GM12878 (cell line): Measurements from ENCODE around the gene HES7. TPM values are rescaled to one million over a fixed set of nuclear protein-coding genes. Genes with fewer than 3 reads are reported as not detected.

Experiments used
- ATAC-seq: fragments of 200-7000 bp; cut with Tn5 transposase; 3 replicates; pipeline ENCODE4 v1.9.1; 2020; ENCODE audit warnings: mild to moderate bottlenecking, moderate library complexity
- BruUV-seq: library from RNA; stranded (reverse); fragments of 400-500 nt; replicated peaks from 2 replicates; lab custom pipeline; 2021; lab: Mats Ljungman, UMichigan
- CTCF ChIA-PET: fragments of 300-600 bp; sonication (Branson Sonifier 250); formaldehyde crosslinking; extraction: SDS; loops from one replicate; lab custom pipeline; 2021; ENCODE audit warnings: inconsistent platforms; lab: Yijun Ruan, JAX
- POLR2A ChIA-PET: fragments of 350-600 bp; formaldehyde crosslinking; extraction: SDS; loops from one replicate; lab custom pipeline; 2021; ENCODE audit warnings: inconsistent platforms; lab: Charles Lee
- RAD21 ChIA-PET: fragments of 300-600 bp; sonication (Branson Sonifier 250); formaldehyde crosslinking; loops from one replicate; lab custom pipeline; 2023; ENCODE audit warnings: antibody characterized with exemption; ENCODE audit not compliant: unreplicated experiment; lab: Charles Lee
- SMC1A ChIA-PET: fragments of 300-600 bp; sonication (Branson Sonifier 250); formaldehyde crosslinking; loops from one replicate; lab custom pipeline; 2023; ENCODE audit not compliant: unreplicated experiment, uncharacterized antibody; lab: Charles Lee
- DNase-seq: peaks from one replicate; pipeline ENCODE4 v3.0.0-alpha.2; 2011; ENCODE audit warnings: low read depth, low spot score
- FAIRE-seq: peaks from 3 replicates; lab custom pipeline; 2011; peaks lifted over from hg19 to GRCh38; lab: Jason Lieb, UNC
- H2AFZ ChIP-seq: 2 replicates; pipeline ENCODE4 v1.6.0; 2011; ENCODE audit warnings: low read depth, low read length, control low read depth; ENCODE audit not compliant: control insufficient read depth
- H3K27ac ChIP-seq: 2 replicates; pipeline ENCODE4 v1.5.1; 2011; ENCODE audit warnings: control low read depth; ENCODE audit not compliant: control insufficient read depth, insufficient read depth
- H3K27me3 ChIP-seq, 2 experiments: replicated peaks in 1 of 2; 2 replicates each; pipeline versions ENCODE4 v1.6.0 to v1.6.1; 2011; ENCODE audit warnings: low read length in 1 of 2; ENCODE audit not compliant: control insufficient read depth in 2 of 2, insufficient read depth in 2 of 2
- H3K36me3 ChIP-seq, 2 experiments: 2 replicates each; pipeline ENCODE4 v1.5.1; 2011; ENCODE audit warnings: low read length in 1 of 2; ENCODE audit not compliant: control insufficient read depth in 2 of 2, insufficient read depth in 2 of 2
- H3K4me1 ChIP-seq: 2 replicates; pipeline ENCODE4 v1.6.1; 2011; ENCODE audit warnings: mild to moderate bottlenecking, low read length, moderate library complexity, mixed read lengths; ENCODE audit not compliant: control insufficient read depth, insufficient read depth
- H3K4me2 ChIP-seq: 2 replicates; pipeline ENCODE4 v1.6.0; 2011; ENCODE audit warnings: control low read depth; ENCODE audit not compliant: control insufficient read depth, insufficient read depth
- H3K4me3 ChIP-seq: fragments of 200-600 bp; sonication (generic); 2 replicates; pipeline ENCODE4 v1.5.1; 2016
- H3K79me2 ChIP-seq: 2 replicates; pipeline ENCODE4 v1.6.0; 2011; ENCODE audit warnings: low read length; ENCODE audit not compliant: control insufficient read depth, insufficient read depth
- H3K9ac ChIP-seq: 2 replicates; pipeline ENCODE4 v1.8.0; 2011; ENCODE audit warnings: low read length, control low read depth, mixed read lengths; ENCODE audit not compliant: control insufficient read depth, insufficient read depth
- H3K9me3 ChIP-seq: replicated peaks from 3 replicates; pipeline ENCODE4 v1.5.1; 2011; ENCODE audit warnings: mild to moderate bottlenecking, low read length; ENCODE audit not compliant: control insufficient read depth, insufficient read depth
- H4K20me1 ChIP-seq: 2 replicates; pipeline ENCODE4 v1.6.0; 2011; ENCODE audit not compliant: control insufficient read depth, insufficient read depth
- BACH1 ChIP-seq: fragments of 450-650 bp; IDR thresholded peaks from 2 replicates; pipeline ENCODE4 v1.6.1; 2017; ENCODE audit warnings: mild to moderate bottlenecking, borderline replicate concordance
- EZH2 ChIP-seq: IDR thresholded peaks from 2 replicates; pipeline ENCODE4 v1.6.1; 2012; ENCODE audit warnings: low read depth, mild to moderate bottlenecking, control low read depth, inconsistent platforms, low read length, borderline replicate concordance; ENCODE audit not compliant: control insufficient read depth
- FOXM1 ChIP-seq: IDR thresholded peaks from 2 replicates; pipeline ENCODE4 v1.6.1; 2012; ENCODE audit warnings: low read depth, mild to moderate bottlenecking, inconsistent platforms, low read length, moderate library complexity
- KDM1A ChIP-seq: fragments of 200-600 bp; sonication (generic); IDR thresholded peaks from 2 replicates; pipeline ENCODE4 v1.6.1; 2016; ENCODE audit warnings: borderline replicate concordance
- POLR2AphosphoS5 ChIP-seq: IDR thresholded peaks from 2 replicates; pipeline ENCODE4 v1.6.1; 2011; ENCODE audit warnings: mild to moderate bottlenecking, low read length, inconsistent platforms
- RAD51 ChIP-seq: fragments of 450-650 bp; IDR thresholded peaks from 2 replicates; pipeline ENCODE4 v1.6.1; 2016; ENCODE audit warnings: moderate library complexity, mild to moderate bottlenecking, inconsistent platforms
- RELA ChIP-seq: fragments of 450-650 bp; IDR thresholded peaks from 2 replicates; pipeline ENCODE4 v1.8.0; 2014; ENCODE audit warnings: borderline replicate concordance; ENCODE audit not compliant: partially characterized antibody
- RFX5 ChIP-seq: IDR thresholded peaks from 2 replicates; pipeline ENCODE4 v1.6.1; 2011; ENCODE audit warnings: low read depth, low read length, improper control_type of control experiment
- WGBS: methylation state at CpG from one replicate; pipeline ENCODE4 v1.1.6; 2016; ENCODE audit warnings: low lambda C conversion rate; ENCODE audit not compliant: insufficient replicate concordance, insufficient coverage; ENCODE audit errors: missing lambda C conversion rate; 5-methylcytosine and 5-hydroxymethylcytosine counted together
- in situ Hi-C: fragments of 300-500 bp; cut with MboI; formaldehyde crosslinking; loops from 9 replicates; pipeline ENCODE4 v1.14.3; 2018; ENCODE audit warnings: mixed read lengths
- intact Hi-C: fragments of 100-400 bp; cut with micrococcal nuclease; formaldehyde crosslinking; loops from one replicate; pipeline ENCODE4 v1.14.2; 2022; ENCODE audit not compliant: unreplicated experiment
- polyA plus RNA-seq, 11 experiments: library from polyadenylated mRNA; depleted of rRNA in 4 of 11; unstranded in 6 of 11; stranded (reverse) in 5 of 11; fragments of >200 nt; fragmentation: Nextera tagmentation in 4 of 11; fragmentation: Illumina TruSeq in 1 of 11; extraction: Ambion mirVana in 4 of 11; extraction: Trizol in 1 of 11; gene quantifications; 1 replicate in 1 of 11; 2 replicates in 10 of 11; pipeline versions ENCODE4 v1.2.1 to v1.2.3, GENCODE V29; 2011 to 2016; ENCODE audit warnings: inconsistent platforms in 2 of 11, missing spikeins in 2 of 11, low read depth in 1 of 11
- total RNA-seq, 4 experiments: library from RNA; depleted of rRNA in 3 of 4; stranded (reverse); fragments of >200 nt in 3 of 4; fragmentation: Illumina TruSeq in 1 of 4; extraction: Trizol in 1 of 4; gene quantifications; 2 replicates each; pipeline versions ENCODE4 v1.2.1 to v1.2.3, GENCODE V29; 2013 to 2021
- TF ChIP-seq, protein P1 (sequence below): fragments of 450-650 bp; IDR thresholded peaks from 2 replicates; pipeline ENCODE4 v1.6.1; 2018; ENCODE audit warnings: borderline replicate concordance, mild to moderate bottlenecking; ENCODE audit not compliant: partially characterized antibody
- TF ChIP-seq, protein P2 (sequence below): fragments of 450-650 bp; IDR thresholded peaks from 2 replicates; pipeline ENCODE4 v1.6.1; 2014; ENCODE audit warnings: mild to moderate bottlenecking
- TF ChIP-seq, protein P3 (sequence below): IDR thresholded peaks from 2 replicates; pipeline ENCODE4 v1.6.1; 2012; ENCODE audit warnings: low read depth, low read length, improper control_type of control experiment
- TF ChIP-seq, protein P4 (sequence below): IDR thresholded peaks from 2 replicates; pipeline ENCODE4 v1.6.1; 2012; ENCODE audit warnings: improper control_type of control experiment, low read depth, low read length; ENCODE audit not compliant: insufficient replicate concordance

HES7 gene
- total and polyA plus RNA-seq, 10 of the 15 experiments (the other 5 are each of a cell fraction or from before 2014, with no cell fraction given): 0.07 to 1.3 (median 0.63) TPM; not detected in 4

DNA sequence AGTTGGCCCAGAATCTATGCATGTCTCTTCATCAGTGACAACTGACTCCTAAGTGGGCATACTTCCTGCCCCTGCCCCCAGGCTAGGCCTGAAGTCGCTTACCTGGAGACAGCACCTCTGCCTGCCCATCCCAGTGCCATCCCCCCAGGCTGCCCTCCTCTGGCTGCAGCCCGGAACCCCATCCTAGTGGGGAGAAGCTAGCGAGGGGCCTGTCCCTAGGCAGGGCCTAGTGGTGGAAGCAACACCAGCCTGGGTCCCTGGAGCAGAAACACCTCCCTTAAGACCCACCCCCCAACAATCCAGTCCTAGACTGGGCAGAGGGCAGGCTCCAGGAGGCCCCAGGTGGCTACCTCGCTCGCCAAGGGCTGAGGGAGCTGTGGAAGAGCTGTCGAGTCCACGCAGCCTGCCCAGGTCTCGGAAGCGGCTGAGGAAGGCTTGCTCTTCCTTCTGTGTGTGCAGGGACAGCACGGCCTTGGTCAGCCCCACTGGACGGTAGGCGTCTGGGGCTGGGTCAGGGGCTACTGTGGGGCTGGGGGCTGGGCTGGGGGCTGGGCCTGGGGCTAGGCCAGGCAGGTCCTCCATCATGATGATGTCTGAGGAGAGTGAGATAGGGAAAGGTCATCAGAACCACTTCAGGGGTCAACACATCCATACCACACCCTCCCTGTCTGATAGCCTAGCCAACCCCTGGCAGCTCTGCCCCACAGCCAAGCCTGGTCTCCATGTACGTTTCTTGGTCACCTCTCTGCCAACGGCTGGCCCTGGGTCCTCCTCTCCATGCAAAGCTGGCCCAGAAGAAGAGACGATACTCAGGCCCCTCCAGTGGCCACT, 20.7 kb upstream of the HES7 start:
- in situ Hi-C loops: no loop called here
- CTCF ChIA-PET: interaction anchor here (1.1 kb wide), 1 partner anchor 77 kb away, joined by 3 read pairs; no protein-coding TSS in a partner anchor

More for the DNA sequence above, 20.7 kb upstream of the HES7 start:
- no peak for ATAC-seq
- FAIRE-seq: no peak
- H3K36me3 ChIP-seq: peaks cover 11 to 32% of the 10 kb centered on the region in 2 experiments
- RAD21 ChIA-PET: no interaction called here
- H3K27me3 ChIP-seq: no peaks in the 10 kb centered on the region
- no peak overlapping the region for H3K9ac ChIP-seq
- H3K4me3 ChIP-seq: no peak overlapping the region
- no peak overlapping the region for H2AFZ ChIP-seq
- no TSS peak for BruUV-seq
- H3K9me3 ChIP-seq: no peaks in the 10 kb centered on the region
- no peak overlapping the region for H3K4me2 ChIP-seq
- H3K27ac ChIP-seq: no peak overlapping the region
- WGBS: 76% methylated on average over 15 of the region's 15 CpGs
- POLR2A ChIA-PET: no interaction called here
- no peak for DNase-seq
- H4K20me1 ChIP-seq: no peaks in the 10 kb centered on the region
- H3K4me1 ChIP-seq: peaks cover under 1% of the 10 kb centered on the region
- TF ChIP-seq BACH1 (0 out of 2 replicates have a peak, but pooled peaks have one; percentile 26), RELA (no peak), EZH2 (no peak), KDM1A (no peak), RAD51 (no peak), RFX5 (no peak), FOXM1 (no peak), POLR2AphosphoS5 (peak; percentile 11; the same call in 1 of the 2 replicates)
- TF ChIP-seq, protein P1, sequence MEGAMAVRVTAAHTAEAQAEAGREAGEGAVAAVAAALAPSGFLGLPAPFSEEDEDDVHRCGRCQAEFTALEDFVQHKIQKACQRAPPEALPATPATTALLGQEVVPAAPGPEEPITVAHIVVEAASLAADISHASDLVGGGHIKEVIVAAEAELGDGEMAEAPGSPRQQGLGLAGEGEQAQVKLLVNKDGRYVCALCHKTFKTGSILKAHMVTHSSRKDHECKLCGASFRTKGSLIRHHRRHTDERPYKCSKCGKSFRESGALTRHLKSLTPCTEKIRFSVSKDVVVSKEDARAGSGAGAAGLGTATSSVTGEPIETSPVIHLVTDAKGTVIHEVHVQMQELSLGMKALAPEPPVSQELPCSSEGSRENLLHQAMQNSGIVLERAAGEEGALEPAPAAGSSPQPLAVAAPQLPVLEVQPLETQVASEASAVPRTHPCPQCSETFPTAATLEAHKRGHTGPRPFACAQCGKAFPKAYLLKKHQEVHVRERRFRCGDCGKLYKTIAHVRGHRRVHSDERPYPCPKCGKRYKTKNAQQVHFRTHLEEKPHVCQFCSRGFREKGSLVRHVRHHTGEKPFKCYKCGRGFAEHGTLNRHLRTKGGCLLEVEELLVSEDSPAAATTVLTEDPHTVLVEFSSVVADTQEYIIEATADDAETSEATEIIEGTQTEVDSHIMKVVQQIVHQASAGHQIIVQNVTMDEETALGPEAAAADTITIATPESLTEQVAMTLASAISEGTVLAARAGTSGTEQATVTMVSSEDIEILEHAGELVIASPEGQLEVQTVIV: no peak
- TF ChIP-seq, protein P2, sequence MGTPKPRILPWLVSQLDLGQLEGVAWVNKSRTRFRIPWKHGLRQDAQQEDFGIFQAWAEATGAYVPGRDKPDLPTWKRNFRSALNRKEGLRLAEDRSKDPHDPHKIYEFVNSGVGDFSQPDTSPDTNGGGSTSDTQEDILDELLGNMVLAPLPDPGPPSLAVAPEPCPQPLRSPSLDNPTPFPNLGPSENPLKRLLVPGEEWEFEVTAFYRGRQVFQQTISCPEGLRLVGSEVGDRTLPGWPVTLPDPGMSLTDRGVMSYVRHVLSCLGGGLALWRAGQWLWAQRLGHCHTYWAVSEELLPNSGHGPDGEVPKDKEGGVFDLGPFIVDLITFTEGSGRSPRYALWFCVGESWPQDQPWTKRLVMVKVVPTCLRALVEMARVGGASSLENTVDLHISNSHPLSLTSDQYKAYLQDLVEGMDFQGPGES: no peak
- TF ChIP-seq, protein P3, sequence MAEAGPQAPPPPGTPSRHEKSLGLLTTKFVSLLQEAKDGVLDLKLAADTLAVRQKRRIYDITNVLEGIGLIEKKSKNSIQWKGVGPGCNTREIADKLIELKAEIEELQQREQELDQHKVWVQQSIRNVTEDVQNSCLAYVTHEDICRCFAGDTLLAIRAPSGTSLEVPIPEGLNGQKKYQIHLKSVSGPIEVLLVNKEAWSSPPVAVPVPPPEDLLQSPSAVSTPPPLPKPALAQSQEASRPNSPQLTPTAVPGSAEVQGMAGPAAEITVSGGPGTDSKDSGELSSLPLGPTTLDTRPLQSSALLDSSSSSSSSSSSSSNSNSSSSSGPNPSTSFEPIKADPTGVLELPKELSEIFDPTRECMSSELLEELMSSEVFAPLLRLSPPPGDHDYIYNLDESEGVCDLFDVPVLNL: no peak
- TF ChIP-seq, protein P4, sequence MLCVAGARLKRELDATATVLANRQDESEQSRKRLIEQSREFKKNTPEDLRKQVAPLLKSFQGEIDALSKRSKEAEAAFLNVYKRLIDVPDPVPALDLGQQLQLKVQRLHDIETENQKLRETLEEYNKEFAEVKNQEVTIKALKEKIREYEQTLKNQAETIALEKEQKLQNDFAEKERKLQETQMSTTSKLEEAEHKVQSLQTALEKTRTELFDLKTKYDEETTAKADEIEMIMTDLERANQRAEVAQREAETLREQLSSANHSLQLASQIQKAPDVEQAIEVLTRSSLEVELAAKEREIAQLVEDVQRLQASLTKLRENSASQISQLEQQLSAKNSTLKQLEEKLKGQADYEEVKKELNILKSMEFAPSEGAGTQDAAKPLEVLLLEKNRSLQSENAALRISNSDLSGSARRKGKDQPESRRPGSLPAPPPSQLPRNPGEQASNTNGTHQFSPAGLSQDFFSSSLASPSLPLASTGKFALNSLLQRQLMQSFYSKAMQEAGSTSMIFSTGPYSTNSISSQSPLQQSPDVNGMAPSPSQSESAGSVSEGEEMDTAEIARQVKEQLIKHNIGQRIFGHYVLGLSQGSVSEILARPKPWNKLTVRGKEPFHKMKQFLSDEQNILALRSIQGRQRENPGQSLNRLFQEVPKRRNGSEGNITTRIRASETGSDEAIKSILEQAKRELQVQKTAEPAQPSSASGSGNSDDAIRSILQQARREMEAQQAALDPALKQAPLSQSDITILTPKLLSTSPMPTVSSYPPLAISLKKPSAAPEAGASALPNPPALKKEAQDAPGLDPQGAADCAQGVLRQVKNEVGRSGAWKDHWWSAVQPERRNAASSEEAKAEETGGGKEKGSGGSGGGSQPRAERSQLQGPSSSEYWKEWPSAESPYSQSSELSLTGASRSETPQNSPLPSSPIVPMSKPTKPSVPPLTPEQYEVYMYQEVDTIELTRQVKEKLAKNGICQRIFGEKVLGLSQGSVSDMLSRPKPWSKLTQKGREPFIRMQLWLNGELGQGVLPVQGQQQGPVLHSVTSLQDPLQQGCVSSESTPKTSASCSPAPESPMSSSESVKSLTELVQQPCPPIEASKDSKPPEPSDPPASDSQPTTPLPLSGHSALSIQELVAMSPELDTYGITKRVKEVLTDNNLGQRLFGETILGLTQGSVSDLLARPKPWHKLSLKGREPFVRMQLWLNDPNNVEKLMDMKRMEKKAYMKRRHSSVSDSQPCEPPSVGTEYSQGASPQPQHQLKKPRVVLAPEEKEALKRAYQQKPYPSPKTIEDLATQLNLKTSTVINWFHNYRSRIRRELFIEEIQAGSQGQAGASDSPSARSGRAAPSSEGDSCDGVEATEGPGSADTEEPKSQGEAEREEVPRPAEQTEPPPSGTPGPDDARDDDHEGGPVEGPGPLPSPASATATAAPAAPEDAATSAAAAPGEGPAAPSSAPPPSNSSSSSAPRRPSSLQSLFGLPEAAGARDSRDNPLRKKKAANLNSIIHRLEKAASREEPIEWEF: no peak
- H3K79me2 ChIP-seq: no peaks in the 10 kb centered on the region; the same call in 1 of the 2 replicates
- SMC1A ChIA-PET: no interaction called here
- intact Hi-C loops: no loop called here
